Measurements from ENCODE around the gene TNNC2. TPM values are rescaled to one million over a fixed set of nuclear protein-coding genes. Genes with fewer than 3 reads are reported as not detected.

The TNNC2 gene
- total and polyA plus RNA-seq, 2 of the 8 experiments (the other 6 are each of a cell fraction or from before 2014, with no cell fraction given): 5.7 to 7.6 TPM

DNA sequence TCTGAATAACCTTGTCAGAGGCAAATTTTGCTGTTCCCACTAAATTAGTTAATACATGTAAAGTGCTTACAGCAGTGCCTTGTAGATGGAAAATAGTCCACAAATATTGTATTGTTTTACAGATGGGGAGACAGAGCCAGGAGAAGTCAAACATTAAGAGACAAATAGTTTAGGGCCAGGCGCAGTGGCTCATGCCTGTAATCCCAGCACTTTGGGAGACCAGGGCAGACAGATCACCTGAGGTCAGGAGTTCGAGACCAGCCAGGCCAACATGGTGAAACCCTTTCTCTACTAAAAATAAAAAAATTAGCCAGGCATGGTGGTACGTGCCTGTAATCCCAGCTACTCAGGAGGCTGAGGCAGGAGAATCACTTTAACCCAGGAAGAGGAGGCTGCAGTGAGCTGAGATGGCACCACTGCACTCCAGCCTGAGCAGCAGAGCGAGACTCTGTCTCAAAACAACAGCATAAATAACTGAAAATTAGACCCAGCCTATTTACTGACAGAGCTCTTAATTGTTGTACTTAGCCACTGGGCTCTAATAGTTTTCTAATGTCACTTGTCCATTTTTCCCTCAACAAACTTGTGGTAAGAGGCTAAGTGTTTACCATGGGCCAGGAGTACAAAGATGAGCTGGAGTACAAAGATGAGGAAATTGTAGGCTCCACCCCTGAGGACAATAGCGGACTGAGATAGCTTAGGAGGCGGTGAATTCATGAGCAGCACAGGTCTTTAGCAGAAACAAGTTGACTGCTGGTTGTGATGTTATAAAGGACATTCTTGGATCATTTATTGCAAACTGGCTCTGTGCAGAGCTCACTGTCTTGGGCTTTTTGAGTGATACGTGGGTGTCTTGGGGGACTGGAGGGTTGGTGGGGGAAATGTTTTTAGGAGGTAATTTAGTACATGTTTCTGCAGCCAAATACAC, 36.7 kb upstream of the TNNC2 start:
- Histone ChIP-seq H2BK12ac (ENCODE audit: low read depth, low read length) (no peak overlapping the region), H4K91ac (replicated peaks; ENCODE audit: insufficient read length, low read length) (no peak overlapping the region), H3K79me1 (ENCODE audit: low read depth, low read length) (no peaks in the 10 kb centered on the region), H2BK20ac (ENCODE audit: low read length) (no peak overlapping the region), H3K27me3 (replicated peaks in 1 of 4; ENCODE audit: control insufficient read depth in 3 of 4, extremely low read depth in 1 of 4, insufficient read depth in 3 of 4, low read length in 3 of 4) (no peaks in the 10 kb centered on the region), H3K4me3 (ENCODE audit: extremely low read depth in 1 of 4, insufficient read depth in 2 of 4, low read depth in 3 of 4, low read length in 4 of 4) (no peak overlapping the region), H3K18ac (ENCODE audit: extremely low read depth, low read length) (no peak overlapping the region), H3K23me2 (ENCODE audit: low read depth, low read length) (no peaks in the 10 kb centered on the region), H2BK120ac (replicated peaks; ENCODE audit: low read depth, low read length) (no peak overlapping the region), H3K4ac (replicated peaks; ENCODE audit: insufficient read length, low read depth, low read length) (no peak overlapping the region), H3K36me3 (ENCODE audit: control insufficient read depth in 2 of 4, insufficient read depth in 4 of 4, low read length in 3 of 4) (no peaks in the 10 kb centered on the region; a peak in 1 of 8 replicates), H3K14ac (ENCODE audit: insufficient read length) (no peak overlapping the region), H3K79me2 (ENCODE audit: control insufficient read depth in 1 of 2, insufficient read depth in 2 of 2, low read length in 2 of 2) (peaks cover 0 to 3% of the 10 kb centered on the region in 2 experiments; a peak in 1 of 4 replicates), H2AK5ac (ENCODE audit: low read depth, low read length) (no peak overlapping the region), H3K56ac (replicated peaks; ENCODE audit: insufficient read length, low read depth, low read length) (no peak overlapping the region), H3K4me1 (replicated peaks in 1 of 4; ENCODE audit: control insufficient read depth in 3 of 4, insufficient read depth in 4 of 4, low read length in 3 of 4) (peaks cover 0 to 6% (median 0%) of the 10 kb centered on the region in 4 experiments; a peak in 2 of 7 replicates), H2AFZ (ENCODE audit: low read length) (no peak overlapping the region), H4K5ac (ENCODE audit: insufficient read length, low read depth, low read length) (no peak overlapping the region), H3K9ac (replicated peaks in 1 of 4; ENCODE audit: extremely low read depth in 1 of 4, low read depth in 3 of 4, low read length in 3 of 4) (no peak overlapping the region), H4K20me1 (replicated peaks in 1 of 2; ENCODE audit: control insufficient read depth in 1 of 2, insufficient read depth in 2 of 2, low read length in 2 of 2) (no peaks in the 10 kb centered on the region), H2BK15ac (ENCODE audit: low read length) (no peak overlapping the region), H3K27ac (ENCODE audit: low read depth, low read length) (no peak overlapping the region), H3K4me2 (ENCODE audit: insufficient read depth in 1 of 2, low read depth in 2 of 2, low read length in 2 of 2) (no peak overlapping the region), H2BK5ac (ENCODE audit: low read depth, low read length) (no peak overlapping the region), H4K8ac (ENCODE audit: extremely low read depth, insufficient read depth, low read length) (no peak overlapping the region), H3K23ac (ENCODE audit: insufficient read length) (no peak overlapping the region), H3K9me3 (ENCODE audit: insufficient read depth in 2 of 2, low read depth in 1 of 2, low read length in 1 of 2) (no peaks in the 10 kb centered on the region)
- ChIA-PET CTCF (ENCODE audit: partially characterized antibody) (interaction anchor here (0.5 to 1.5 kb wide), 3 partner anchors 26 to 31 kb away, joined by 3 to 5 read pairs (median 3); no protein-coding TSS in a partner anchor), POLR2A (ENCODE audit: partially characterized antibody) (interaction anchor here (0.6 to 1.7 kb wide), 7 partner anchors 11 to 118 kb away, joined by 3 to 6 read pairs (median 4); partner anchors contain the start of gene ZSWIM1)
- DNase-seq (ENCODE audit: low read depth in 1 of 2, low spot score in 2 of 2) (no peak), FAIRE-seq (no peak)
- WGBS, 2 experiments (ENCODE audit: extremely low coverage in 1 of 2, insufficient coverage in 1 of 2, insufficient read length in 1 of 2, insufficient replicate concordance in 2 of 2, low coverage in 1 of 2, low lambda C conversion rate in 2 of 2, missing lambda C conversion rate in 1 of 2): 85% methylated on average over 7 of the region's 7 CpGs; no CpG with 5 or more reads in 1 of the 2 experiments
- TF ChIP-seq SP2 (IDR thresholded peaks at IDR 0.05; ENCODE audit: low read length): no peak
- TF ChIP-seq TEAD4 (IDR thresholded peaks at IDR 0.05; ENCODE audit: low read depth, low read length): no peak
- TF ChIP-seq JUN (IDR thresholded peaks at IDR 0.05; ENCODE audit: low read depth, low read length): no peak
- TF ChIP-seq EZH2 (IDR thresholded peaks at IDR 0.05; ENCODE audit: low read depth, low read length, severe bottlenecking): no peak
- TF ChIP-seq, protein P1, sequence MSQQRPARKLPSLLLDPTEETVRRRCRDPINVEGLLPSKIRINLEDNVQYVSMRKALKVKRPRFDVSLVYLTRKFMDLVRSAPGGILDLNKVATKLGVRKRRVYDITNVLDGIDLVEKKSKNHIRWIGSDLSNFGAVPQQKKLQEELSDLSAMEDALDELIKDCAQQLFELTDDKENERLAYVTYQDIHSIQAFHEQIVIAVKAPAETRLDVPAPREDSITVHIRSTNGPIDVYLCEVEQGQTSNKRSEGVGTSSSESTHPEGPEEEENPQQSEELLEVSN (IDR thresholded peaks at IDR 0.05): no peak
- TF ChIP-seq SIN3A (conservative IDR thresholded peaks at IDR 0.05 in 1 of 2, IDR thresholded peaks at IDR 0.05 in 1 of 2; ENCODE audit: low read depth in 1 of 2, low read length in 2 of 2): no peak
- no peak for TF ChIP-seq NANOG (IDR thresholded peaks at IDR 0.05; ENCODE audit: insufficient read depth, low read depth, low read length, poor library complexity, severe bottlenecking)
- no peak for TF ChIP-seq EP300 (IDR thresholded peaks at IDR 0.05; ENCODE audit: borderline replicate concordance in 1 of 2, low read depth in 2 of 2, low read length in 2 of 2)
- TF ChIP-seq, protein P2, sequence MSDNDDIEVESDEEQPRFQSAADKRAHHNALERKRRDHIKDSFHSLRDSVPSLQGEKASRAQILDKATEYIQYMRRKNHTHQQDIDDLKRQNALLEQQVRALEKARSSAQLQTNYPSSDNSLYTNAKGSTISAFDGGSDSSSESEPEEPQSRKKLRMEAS (IDR thresholded peaks at IDR 0.05): no peak
- no peak for TF ChIP-seq CHD2 (IDR thresholded peaks at IDR 0.05; ENCODE audit: low read length)

Measured in H1 (cell line).